Hematopoietic multipotent progenitor cell treated with erythropoietin and hydrocortisone succinate and interleukin-3 and kit ligand, for 8 days (in vitro differentiated cells): ENCODE data around the gene PCNX1.
A peak's percentile ranks its signal among the peaks of the same experiment; 100 is the strongest.
"Not testable (repeated sequence)": the region's sequence is repeated elsewhere in the genome, so short reads cannot be mapped to it uniquely, and the experiment has no call there.

Source experiments
- DNase-seq: peaks from one replicate; pipeline ENCODE4 v3.0.0-alpha.2; 2015

The PCNX1 gene

GRCh38 chr14:70907176-70907995 is at the start of gene PCNX1:
Gene PCNX1 (plus strand): TSS chr14:70907459. CDS start chr14:70907851, 392 bp downstream.
- DNase-seq: peak; percentile 75

GRCh38 chr14:70857496-70857890 is 49.8 kb upstream of the PCNX1 start:
- DNase-seq: no peak

- DNase-seq: no peak
Observed at GRCh38 chr14:70858641-70859040, 48.6 kb upstream of the PCNX1 start.

GRCh38 chr14:70866992-70867391 is 40.3 kb upstream of the PCNX1 start:
- DNase-seq: not testable (repeated sequence)

- no peak for DNase-seq
Observed at GRCh38 chr14:70871001-70871400, 36.3 kb upstream of the PCNX1 start.

GRCh38 chr14:70871863-70872677 is 35.2 kb upstream of the PCNX1 start:
- DNase-seq: no peak

GRCh38 chr14:70872678-70873020 is 34.6 kb upstream of the PCNX1 start:
- no peak for DNase-seq

GRCh38 chr14:70873627-70874026 is 33.6 kb upstream of the PCNX1 start:
- DNase-seq: no peak

GRCh38 chr14:70875811-70876460 is 31.3 kb upstream of the PCNX1 start:
- DNase-seq: not testable (repeated sequence)

GRCh38 chr14:70879448-70879847 is 27.8 kb upstream of the PCNX1 start:
- DNase-seq: no peak

- DNase-seq: not testable (repeated sequence)
Observed at GRCh38 chr14:70880888-70881287, 26.4 kb upstream of the PCNX1 start.

GRCh38 chr14:70881549-70882177 is 25.6 kb upstream of the PCNX1 start:
- DNase-seq: no peak

- no peak for DNase-seq
Observed at GRCh38 chr14:70882776-70883492, 24.3 kb upstream of the PCNX1 start.

GRCh38 chr14:70884595-70885342 is 22.5 kb upstream of the PCNX1 start:
- peak; percentile 70 for DNase-seq

GRCh38 chr14:70885343-70886022 is 21.8 kb upstream of the PCNX1 start:
- no peak for DNase-seq

GRCh38 chr14:70886421-70887206 is 20.6 kb upstream of the PCNX1 start:
- DNase-seq: peak; percentile 89

GRCh38 chr14:70887207-70887681 is 20.0 kb upstream of the PCNX1 start:
- no peak for DNase-seq

- DNase-seq: no peak
Observed at GRCh38 chr14:70887737-70888499, 19.3 kb upstream of the PCNX1 start.

- no peak for DNase-seq
Observed at GRCh38 chr14:70888681-70889175, 18.5 kb upstream of the PCNX1 start.
